Smooth muscle cell (in vitro differentiated cells): Measurements from ENCODE around the gene ULK4. TPM values are rescaled to one million over a fixed set of nuclear protein-coding genes. Genes with fewer than 3 reads are reported as not detected.
"Not testable (repeated sequence)": the region's sequence is repeated elsewhere in the genome, so short reads cannot be mapped to it uniquely, and the experiment has no call there.

Experiments used
- DNase-seq: peaks from one replicate; lab custom pipeline; 2025; ENCODE audit not compliant: unreplicated experiment; lab: John Stamatoyannopoulos, UW
- H2AFZ ChIP-seq: fragments of 200-600 bp; sonication (generic); 2 replicates; pipeline ENCODE4 v1.6.0; 2016; ENCODE audit warnings: antibody characterized with exemption, low read depth, mild to moderate bottlenecking
- H3F3A ChIP-seq: fragments of 200-600 bp; sonication (generic); 2 replicates; pipeline ENCODE4 v1.6.0; 2017; ENCODE audit warnings: antibody characterized with exemption, low read depth
- H3K27ac ChIP-seq: fragments of 200-600 bp; sonication (generic); 2 replicates; pipeline ENCODE4 v1.5.1; 2016; ENCODE audit warnings: low read depth, mild to moderate bottlenecking
- H3K27me3 ChIP-seq: fragments of 200-600 bp; sonication (generic); 2 replicates; pipeline ENCODE4 v1.6.1; 2016; ENCODE audit warnings: low read depth, mild to moderate bottlenecking
- H3K36me3 ChIP-seq: fragments of 200-600 bp; sonication (generic); 2 replicates; pipeline ENCODE4 v1.5.1; 2016; ENCODE audit warnings: low read depth
- H3K4me1 ChIP-seq: fragments of 200-600 bp; sonication (generic); 2 replicates; pipeline ENCODE4 v1.5.1; 2016; ENCODE audit warnings: low read depth
- H3K4me2 ChIP-seq: fragments of 200-600 bp; sonication (generic); 2 replicates; pipeline ENCODE4 v1.6.0; 2016; ENCODE audit warnings: mild to moderate bottlenecking
- H3K4me3 ChIP-seq: fragments of 200-600 bp; sonication (generic); 2 replicates; pipeline ENCODE4 v1.5.1; 2016; ENCODE audit warnings: mild to moderate bottlenecking
- H3K79me2 ChIP-seq: fragments of 200-600 bp; sonication (generic); 2 replicates; pipeline ENCODE4 v1.6.0; 2016; ENCODE audit warnings: low read depth, mild to moderate bottlenecking
- H3K9ac ChIP-seq: fragments of 200-600 bp; sonication (generic); 2 replicates; pipeline ENCODE4 v1.6.0; 2016; ENCODE audit warnings: low read depth
- H3K9me3 ChIP-seq: fragments of 200-600 bp; sonication (generic); replicated peaks from 2 replicates; pipeline ENCODE4 v1.5.1; 2016; ENCODE audit warnings: low read depth
- H4K20me1 ChIP-seq: fragments of 200-600 bp; sonication (generic); 2 replicates; pipeline ENCODE4 v1.6.0; 2016; ENCODE audit warnings: low read depth
- CTCF ChIP-seq: fragments of 200-600 bp; sonication (generic); IDR thresholded peaks from 2 replicates; pipeline ENCODE4 v1.5.1; 2017; ENCODE audit warnings: borderline replicate concordance, mild to moderate bottlenecking, antibody characterized with exemption; ENCODE audit not compliant: insufficient read depth, poor library complexity, severe bottlenecking
- WGBS: methylation state at CpG from one replicate; pipeline ENCODE4 v1.1.7; 2016; ENCODE audit warnings: low lambda C conversion rate; 5-methylcytosine and 5-hydroxymethylcytosine counted together
- polyA plus RNA-seq: library from polyadenylated mRNA; unstranded; fragments of >200 nt; fragmentation: Nextera tagmentation; extraction: Ambion mirVana; gene quantifications from 2 replicates; pipeline ENCODE4 v1.2.1, GENCODE V29; 2016
- total RNA-seq: library from RNA; depleted of rRNA; stranded (reverse); fragments of >200 nt; gene quantifications from 2 replicates; pipeline ENCODE4 v1.2.3, GENCODE V29; 2014

The ULK4 gene
- total and polyA plus RNA-seq, 2 experiments from 2014 or later: 4.3 to 14.2 TPM

- H3K9ac ChIP-seq: no peak overlapping the region
- H2AFZ ChIP-seq: no peak overlapping the region
- H3K36me3 ChIP-seq: no peaks in the 10 kb centered on the region
- no peaks in the 10 kb centered on the region for H3K4me1 ChIP-seq
- WGBS: 85% methylated on average over 6 of the region's 6 CpGs
- no peaks in the 10 kb centered on the region for H3K27me3 ChIP-seq
- DNase-seq: no peak
- no peaks in the 10 kb centered on the region for H3K9me3 ChIP-seq
- H3F3A ChIP-seq: no peaks in the 10 kb centered on the region
- no peak overlapping the region for H3K4me2 ChIP-seq
- no peak for TF ChIP-seq CTCF
- H3K4me3 ChIP-seq: no peak overlapping the region
- H4K20me1 ChIP-seq: no peaks in the 10 kb centered on the region
- H3K27ac ChIP-seq: no peak overlapping the region
- H3K79me2 ChIP-seq: no peaks in the 10 kb centered on the region
Measured at GRCh38 chr3:41848753-41849574, 112.9 kb downstream of the ULK4 start.

- no peak for DNase-seq
- Histone ChIP-seq H3K36me3 (no peaks in the 10 kb centered on the region), H3K27ac (no peak overlapping the region), H4K20me1 (no peaks in the 10 kb centered on the region), H3K4me3 (no peak overlapping the region), H3K27me3 (no peaks in the 10 kb centered on the region), H3K9ac (no peak overlapping the region), H3K4me2 (peak overlapping the region; percentile 33), H3F3A (no peaks in the 10 kb centered on the region), H2AFZ (no peak overlapping the region), H3K9me3 (no peaks in the 10 kb centered on the region), H3K4me1 (no peaks in the 10 kb centered on the region), H3K79me2 (no peaks in the 10 kb centered on the region)
- WGBS: 88% methylated on average over 1 of the region's 1 CpG
- TF ChIP-seq CTCF: no peak
Measured at GRCh38 chr3:41847679-41848078, 114.2 kb downstream of the ULK4 start.

- DNase-seq: no peak
- Histone ChIP-seq H3K4me3 (no peak overlapping the region), H3K27me3 (no peaks in the 10 kb centered on the region), H3K27ac (no peak overlapping the region), H3K79me2 (no peaks in the 10 kb centered on the region), H3K9ac (no peak overlapping the region), H2AFZ (no peak overlapping the region), H3F3A (no peaks in the 10 kb centered on the region), H3K4me1 (no peaks in the 10 kb centered on the region), H3K4me2 (peak overlapping the region; percentile 33), H3K9me3 (no peaks in the 10 kb centered on the region), H4K20me1 (no peaks in the 10 kb centered on the region), H3K36me3 (no peaks in the 10 kb centered on the region)
- TF ChIP-seq CTCF: no peak
- 60% methylated on average over 1 of the region's 1 CpG for WGBS
Measured at GRCh38 chr3:41846850-41847249, 115.1 kb downstream of the ULK4 start.

- H3K4me1 ChIP-seq: no peaks in the 10 kb centered on the region
- no peaks in the 10 kb centered on the region for H4K20me1 ChIP-seq
- no peak overlapping the region for H3K9ac ChIP-seq
- no peak overlapping the region for H2AFZ ChIP-seq
- no peak overlapping the region for H3K27ac ChIP-seq
- H3K4me3 ChIP-seq: no peak overlapping the region
- no peaks in the 10 kb centered on the region for H3K79me2 ChIP-seq
- no peaks in the 10 kb centered on the region for H3K9me3 ChIP-seq
- no peaks in the 10 kb centered on the region for H3F3A ChIP-seq
- H3K27me3 ChIP-seq: no peaks in the 10 kb centered on the region
- H3K4me2 ChIP-seq: no peak overlapping the region
- H3K36me3 ChIP-seq: no peaks in the 10 kb centered on the region
- no peak for TF ChIP-seq CTCF
- DNase-seq: no peak
- 38% methylated on average over 1 of the region's 1 CpG for WGBS
Measured at GRCh38 chr3:41845826-41846225, 116.1 kb downstream of the ULK4 start.

GRCh38 chr3:41844256-41844655, 117.6 kb downstream of the ULK4 start:
- not testable (repeated sequence) for H3K27ac ChIP-seq, H3K4me3 ChIP-seq, H3K27me3 ChIP-seq, H2AFZ ChIP-seq, H3F3A ChIP-seq, H3K79me2 ChIP-seq, H3K36me3 ChIP-seq, H3K9me3 ChIP-seq, H3K4me2 ChIP-seq, H3K9ac ChIP-seq, DNase-seq, H3K4me1 ChIP-seq, H4K20me1 ChIP-seq
- 97% methylated on average over 21 of the region's 24 CpGs for WGBS
